K562 (cell line): ENCODE measurements around the gene PGS1. TPM values are rescaled to one million over a fixed set of nuclear protein-coding genes. Genes with fewer than 3 reads are reported as not detected.

Source experiments
- ATAC-seq: fragments of 200-7000 bp; cut with Tn5 transposase; 3 replicates; pipeline ENCODE4 v1.9.1; 2020; ENCODE audit warnings: moderate library complexity
- BruUV-seq: library from RNA; stranded (reverse); fragments of 400-500 nt; replicated peaks from 2 replicates; lab custom pipeline; 2021; lab: Mats Ljungman, UMichigan
- CTCF ChIA-PET: fragments of 300-600 bp; formaldehyde crosslinking; extraction: SDS; loops from one replicate; lab custom pipeline; 2021; ENCODE audit warnings: low intra/inter-chr PET ratio; lab: Yijun Ruan, JAX
- POLR2A ChIA-PET: fragments of 300-600, 350-650 bp; sonication (Branson Sonifier 250); formaldehyde crosslinking; extraction: SDS; loops from one replicate; lab custom pipeline; 2021; ENCODE audit warnings: antibody characterized with exemption, inconsistent platforms; lab: Yijun Ruan, JAX
- DNase-seq, 4 experiments: peaks; one replicate each; pipeline versions ENCODE4 v3.0.0 to v3.0.0-alpha.2; 2011 to 2018; ENCODE audit warnings: low spot score in 3 of 4, mixed read lengths in 3 of 4; ENCODE audit errors: extremely low read depth in 1 of 4
- FAIRE-seq: peaks from 2 replicates; lab custom pipeline; 2011; peaks lifted over from hg19 to GRCh38; lab: Jason Lieb, UNC
- H2AFZ ChIP-seq: 2 replicates; pipeline ENCODE4 v1.6.0; 2011; ENCODE audit warnings: low read depth, low read length, control low read depth, inconsistent platforms
- H3K27ac ChIP-seq: fragments of 200-600 bp; 3 replicates; pipeline ENCODE4 v1.8.0; 2011; ENCODE audit warnings: low read depth, mild to moderate bottlenecking, control low read depth, inconsistent platforms, low read length, moderate library complexity, mixed read lengths; ENCODE audit errors: extremely low read depth
- H3K27me3 ChIP-seq, 2 experiments: fragments of 300-600 bp in 1 of 2; 2 replicates in 1 of 2; 3 replicates in 1 of 2; pipeline versions ENCODE4 v1.6.0 to v1.8.0; 2011; ENCODE audit warnings: inconsistent platforms in 2 of 2, low read length in 2 of 2, mild to moderate bottlenecking in 1 of 2, mixed read lengths in 1 of 2, moderate library complexity in 1 of 2; ENCODE audit not compliant: control insufficient read depth in 2 of 2, insufficient read depth in 2 of 2
- H3K36me3 ChIP-seq: fragments of 300-600 bp; 3 replicates; pipeline ENCODE4 v1.8.0; 2011; ENCODE audit warnings: mild to moderate bottlenecking, low read length, inconsistent platforms; ENCODE audit not compliant: control insufficient read depth, insufficient read depth
- H3K4me1 ChIP-seq, 2 experiments: fragments of 200-600 bp in 1 of 2; replicated peaks in 1 of 2; 2 replicates in 1 of 2; 3 replicates in 1 of 2; pipeline versions ENCODE4 v1.5.1 to v1.8.0; 2011; ENCODE audit warnings: inconsistent platforms in 2 of 2, low read length in 2 of 2, mild to moderate bottlenecking in 1 of 2, mixed read lengths in 1 of 2, moderate library complexity in 1 of 2; ENCODE audit not compliant: control insufficient read depth in 2 of 2, insufficient read depth in 2 of 2
- H3K4me2 ChIP-seq: 2 replicates; pipeline ENCODE4 v1.6.1; 2011; ENCODE audit warnings: low read length, control low read depth, inconsistent platforms, mixed read lengths; ENCODE audit not compliant: insufficient read depth
- H3K4me3 ChIP-seq: fragments of 200-600 bp; sonication (generic), shearing (Covaris generic); 2 replicates; pipeline ENCODE4 v1.5.1; 2016; ENCODE audit warnings: control low read depth, inconsistent platforms
- H3K79me2 ChIP-seq: fragments of 200-600 bp; 3 replicates; pipeline ENCODE4 v1.8.0; 2011; ENCODE audit warnings: low read length, inconsistent platforms; ENCODE audit not compliant: control insufficient read depth, insufficient read depth
- H3K9ac ChIP-seq, 2 experiments: 2 replicates each; pipeline versions ENCODE4 v1.6.0 to v1.6.1; 2011; ENCODE audit warnings: low read depth in 2 of 2, low read length in 2 of 2, control low read depth in 1 of 2, inconsistent platforms in 1 of 2, mild to moderate bottlenecking in 1 of 2, mixed read lengths in 1 of 2; ENCODE audit not compliant: insufficient read depth in 1 of 2
- H3K9me1 ChIP-seq: one replicate; pipeline ENCODE4 v1.6.0; 2011; ENCODE audit warnings: inconsistent platforms, mild to moderate bottlenecking, low read length, moderate library complexity; ENCODE audit not compliant: control insufficient read depth, insufficient read depth
- H3K9me3 ChIP-seq: replicated peaks from 2 replicates; pipeline ENCODE4 v1.5.1; 2011; ENCODE audit warnings: low read depth, low read length, inconsistent platforms; ENCODE audit not compliant: control insufficient read depth, insufficient read depth
- H4K20me1 ChIP-seq: replicated peaks from 2 replicates; pipeline ENCODE4 v1.6.1; 2011; ENCODE audit warnings: low read length, inconsistent platforms, mixed read lengths; ENCODE audit not compliant: control insufficient read depth, insufficient read depth
- ATF1 ChIP-seq, 2 experiments: fragments of 450-650 bp in 1 of 2; IDR thresholded peaks; 2 replicates each; pipeline ENCODE4 v1.6.1; 2016; ENCODE audit warnings: missing compliant biosample characterization in 1 of 2, missing genetic modification characterization in 1 of 2
- DIDO1 ChIP-seq: fragments of 450-650 bp; IDR thresholded peaks from 2 replicates; pipeline ENCODE4 v1.6.1; 2016; ENCODE audit warnings: low read depth, missing biosample characterization, missing genetic modification characterization
- E2F1 ChIP-seq: sonication (generic); formaldehyde crosslinking; IDR thresholded peaks from 2 replicates; pipeline ENCODE4 v1.8.1; 2023; ENCODE audit warnings: mild to moderate bottlenecking, missing genetic modification reagents, moderate library complexity
- HINFP ChIP-seq: fragments of 450-650 bp; conservative IDR thresholded peaks from 2 replicates; pipeline ENCODE4 v1.6.1; 2016; ENCODE audit warnings: missing genetic modification characterization, low read depth, mild to moderate bottlenecking, control low read depth, missing compliant biosample characterization
- HNRNPUL1 ChIP-seq: fragments of 200-400 bp; formaldehyde crosslinking; IDR thresholded peaks from 2 replicates; pipeline ENCODE4 v1.6.1; 2017; ENCODE audit warnings: low read length
- NELFE ChIP-seq: IDR thresholded peaks from 2 replicates; pipeline ENCODE4 v1.6.1; 2011; ENCODE audit warnings: mild to moderate bottlenecking; ENCODE audit not compliant: insufficient read depth, insufficient read length
- PTRF ChIP-seq: fragments of 450-650 bp; IDR thresholded peaks from 2 replicates; pipeline ENCODE4 v1.6.1; 2016; ENCODE audit warnings: mild to moderate bottlenecking, missing genetic modification characterization, missing compliant biosample characterization
- PURB ChIP-seq: sonication (generic); formaldehyde crosslinking; IDR thresholded peaks from 2 replicates; pipeline ENCODE4 v1.9.0; 2021; ENCODE audit warnings: low read depth, mild to moderate bottlenecking, missing genetic modification reagents
- RBM22 ChIP-seq: fragments of 200-400 bp; formaldehyde crosslinking; IDR thresholded peaks from 2 replicates; pipeline ENCODE4 v1.6.1; 2018; ENCODE audit warnings: low read length, low read depth; ENCODE audit not compliant: poor library complexity, severe bottlenecking
- SUPT5H ChIP-seq: fragments of 450-650 bp; IDR thresholded peaks from 2 replicates; pipeline ENCODE4 v1.6.1; 2016
- TARDBP ChIP-seq: fragments of 450-650 bp; IDR thresholded peaks from 2 replicates; pipeline ENCODE4 v1.6.1; 2016
- WGBS: fragments of 100-300 bp; shearing (Covaris generic); methylation state at CpG from one replicate; pipeline ENCODE4 v1.1.6; 2016; ENCODE audit warnings: low coverage, mixed read lengths; ENCODE audit not compliant: insufficient coverage; ENCODE audit errors: missing lambda C conversion rate; 5-methylcytosine and 5-hydroxymethylcytosine counted together
- in situ Hi-C: fragments of 300-500 bp; cut with MboI; formaldehyde crosslinking; loops from 4 replicates; pipeline ENCODE4 v1.15.0; 2018; ENCODE audit warnings: inconsistent platforms, mixed read lengths
- intact Hi-C: fragments of 100-400 bp; cut with micrococcal nuclease; formaldehyde crosslinking; loops from 2 replicates; pipeline ENCODE4 v1.14.2; 2022
- polyA plus RNA-seq, 8 experiments: library from polyadenylated mRNA; depleted of rRNA in 4 of 8; stranded (reverse) in 5 of 8; unstranded in 3 of 8; fragments of >200 nt; fragmentation: Nextera tagmentation in 2 of 8; fragmentation: Illumina TruSeq in 1 of 8; extraction: Ambion mirVana in 2 of 8; extraction: Trizol in 1 of 8; gene quantifications; 2 replicates each; pipeline versions ENCODE4 v1.2.1 to v1.2.3, GENCODE V29; 2011 to 2014; ENCODE audit warnings: inconsistent platforms in 1 of 8, missing spikeins in 1 of 8
- total RNA-seq, 7 experiments: library from RNA; depleted of rRNA in 6 of 7; stranded (reverse); fragments of >200 nt in 6 of 7; fragmentation: Illumina TruSeq in 2 of 7; extraction: Trizol in 2 of 7; gene quantifications; 2 replicates each; pipeline versions ENCODE4 v1.2.1 to v1.2.3, GENCODE V29; 2011 to 2021; ENCODE audit warnings: low replicate concordance in 1 of 7
- TF ChIP-seq, protein P1 (sequence below), 2 experiments: fragments of 450-650 bp in 1 of 2; sonication (generic) in 1 of 2; formaldehyde crosslinking in 1 of 2; IDR thresholded peaks in 1 of 2; conservative IDR thresholded peaks in 1 of 2; 2 replicates each; pipeline versions ENCODE4 v1.6.1 to v1.8.1; 2016 to 2023; ENCODE audit warnings: mild to moderate bottlenecking in 2 of 2, moderate library complexity in 2 of 2, inconsistent platforms in 1 of 2, missing genetic modification reagents in 1 of 2

Gene PGS1
- total and polyA plus RNA-seq, 9 of the 15 experiments (the other 6 are each of a cell fraction or from before 2014, with no cell fraction given) = 1.3 to 39.4 (median 22.3) TPM

DNA sequence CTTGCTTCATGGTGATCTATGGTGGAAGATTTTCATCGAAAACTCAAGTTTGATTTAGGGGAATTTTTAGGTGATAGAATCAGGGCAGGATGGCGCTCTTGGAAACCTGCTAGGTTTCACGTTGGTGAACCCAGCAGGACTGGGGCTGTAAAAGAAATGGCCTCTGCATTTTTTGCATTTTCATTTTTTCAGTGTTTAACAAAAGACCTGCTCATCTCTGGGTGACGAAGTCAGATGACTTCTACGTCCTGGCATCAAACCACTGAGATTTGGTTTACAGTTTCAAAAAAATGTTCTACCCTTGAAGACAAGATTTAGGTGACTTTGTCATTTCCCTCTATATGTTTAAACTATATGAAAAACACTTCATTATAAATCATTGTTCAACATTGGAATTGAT, 1.9 kb downstream of the PGS1 start:
- H3K4me3 ChIP-seq = no peak overlapping the region
- no peak overlapping the region for H3K4me2 ChIP-seq
- CTCF ChIA-PET = interaction anchor here (0.6 kb wide), 1 partner anchor 12 kb away, joined by 3 read pairs; no protein-coding TSS in a partner anchor
- H3K27me3 ChIP-seq = no peaks in the 10 kb centered on the region
- WGBS = 82% methylated on average over 5 of the region's 5 CpGs
- TF ChIP-seq E2F1 = no peak
- TF ChIP-seq HINFP (tag) = no peak
- TF ChIP-seq PURB = no peak
- no peak for TF ChIP-seq SUPT5H
- TF ChIP-seq HNRNPUL1 = no peak
- no peak for TF ChIP-seq TARDBP
- TF ChIP-seq DIDO1 (tag) = no peak
- TF ChIP-seq PTRF (tag) = no peak
- TF ChIP-seq NELFE = no peak
- TF ChIP-seq RBM22 = no peak
- no peak for TF ChIP-seq ATF1 (CRISPR knock-in tag; IDR thresholded peaks at IDR 0.05)
- TF ChIP-seq ATF1 (tag; IDR thresholded peaks at IDR 0.05) = no peak
- TF ChIP-seq, protein P1, sequence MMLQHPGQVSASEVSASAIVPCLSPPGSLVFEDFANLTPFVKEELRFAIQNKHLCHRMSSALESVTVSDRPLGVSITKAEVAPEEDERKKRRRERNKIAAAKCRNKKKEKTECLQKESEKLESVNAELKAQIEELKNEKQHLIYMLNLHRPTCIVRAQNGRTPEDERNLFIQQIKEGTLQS (IDR thresholded peaks at IDR 0.05) = no peak
- TF ChIP-seq, protein P1 (CRISPR knock-in tag; conservative IDR thresholded peaks at IDR 0.05) = no peak
- TF ChIP-seq, all 486 proteins: peak for 0
- ATAC-seq = no peak
- BruUV-seq = TSS peak; percentile 28
- FAIRE-seq = no peak
- Histone ChIP-seq H4K20me1 (peaks cover 24% of the 10 kb centered on the region), H3K79me2 (peaks cover 68% of the 10 kb centered on the region), H3K9ac (no peak overlapping the region), H3K9me3 (no peaks in the 10 kb centered on the region), H3K4me1 (peaks cover 26 to 38% of the 10 kb centered on the region in 2 experiments), H3K27ac (no peak overlapping the region), H3K9me1 (peaks cover 4% of the 10 kb centered on the region), H2AFZ (no peak overlapping the region), H3K36me3 (peaks cover 31% of the 10 kb centered on the region; the same call in 2 of the 3 replicates)
- intact Hi-C loops = no loop called here
- in situ Hi-C loops = no loop called here
- no peak for DNase-seq
- POLR2A ChIA-PET = interaction anchor here (0.6 kb wide), 1 partner anchor 35 kb away, joined by 3 read pairs; no protein-coding TSS in a partner anchor
